ENCODE results near the gene CDK11B. TPM values are rescaled to one million over a fixed set of nuclear protein-coding genes. Genes with fewer than 3 reads are reported as not detected.

The CDK11B gene
- total RNA-seq, 1 experiment from 2014 or later = 30.1 TPM

GRCh38 chr1:1600861-1601563, 57.8 kb downstream of the CDK11B start:
- Histone ChIP-seq H3K18ac (ENCODE audit: insufficient read length, low read depth, low read length) (no peak overlapping the region), H3K27ac (ENCODE audit: insufficient read length, low read depth, low read length) (no peak overlapping the region), H3K9ac (ENCODE audit: extremely low read depth, insufficient read length, low read length) (no peak overlapping the region), H3K4me2 (ENCODE audit: insufficient read depth, insufficient read length, low read length) (no peak overlapping the region), H3K9me3 (ENCODE audit: control insufficient read depth, low read depth, low read length) (no peaks in the 10 kb centered on the region), H3K4me1 (ENCODE audit: insufficient read depth, low read length) (no peaks in the 10 kb centered on the region), H3K23ac (ENCODE audit: insufficient read length, low read depth, low read length) (no peak overlapping the region), H3K27me3 (ENCODE audit: insufficient read depth, low read length) (no peaks in the 10 kb centered on the region; the same call in 1 of the 2 replicates), H2BK120ac (ENCODE audit: low read depth, low read length, poor library complexity, severe bottlenecking) (no peak overlapping the region), H3K56ac (ENCODE audit: insufficient read length, low read depth, low read length) (no peak overlapping the region), H3K14ac (ENCODE audit: insufficient read depth, low read length) (no peak overlapping the region), H4K91ac (ENCODE audit: insufficient read length, low read depth, low read length) (no peak overlapping the region), H3K4ac (ENCODE audit: low read depth, low read length) (no peak overlapping the region), H2BK20ac (ENCODE audit: low read depth, low read length, poor library complexity, severe bottlenecking) (no peak overlapping the region), H3T11ph (ENCODE audit: low read length) (no peak overlapping the region), H2BK15ac (ENCODE audit: low read depth, low read length) (no peak overlapping the region), H3K23me2 (ENCODE audit: insufficient read length, low read depth, low read length, poor library complexity, severe bottlenecking) (peaks cover 8% of the 10 kb centered on the region), H2AK5ac (ENCODE audit: insufficient read length, low read length) (no peak overlapping the region), H3K79me2 (ENCODE audit: insufficient read depth, low read length) (no peaks in the 10 kb centered on the region), H4K20me1 (ENCODE audit: control insufficient read depth, insufficient read depth, insufficient read length) (no peaks in the 10 kb centered on the region), H3K79me1 (ENCODE audit: insufficient read depth, low read depth, low read length, poor library complexity, severe bottlenecking) (no peaks in the 10 kb centered on the region), H4K5ac (ENCODE audit: insufficient read length, low read depth, low read length) (no peak overlapping the region), H2BK12ac (ENCODE audit: insufficient read length, low read depth, low read length) (no peak overlapping the region), H2BK5ac (ENCODE audit: insufficient read length, low read length) (no peak overlapping the region), H4K8ac (replicated peaks; ENCODE audit: insufficient read length, low read depth, low read length) (no peak overlapping the region), H2AFZ (ENCODE audit: low read length) (no peak overlapping the region)
- Mint-ChIP-seq H3K36me3 (ENCODE audit: insufficient read depth in 1 of 3, low read depth in 3 of 3) (no peaks in the 10 kb centered on the region), H3K4me1 (peaks cover 4 to 12% of the 10 kb centered on the region in 2 experiments), H3K4me3 (peak overlapping the region; percentile 48 to 79), H3K9me3 (no peaks in the 10 kb centered on the region), H3K27me3 (ENCODE audit: low read depth) (peaks cover 59% of the 10 kb centered on the region), H3K27ac (no peak overlapping the region)
- DNase-seq = no peak
- no CpG with 5 or more reads among the region's 22 CpGs for WGBS (ENCODE audit: extremely low coverage, insufficient read length, low lambda C conversion rate)
- no peak for TF ChIP-seq CTCF (conservative IDR thresholded peaks at IDR 0.05)

Measured in H9 (cell line).